ENCODE results near the gene MAP3K7. TPM values are rescaled to one million over a fixed set of nuclear protein-coding genes. Genes with fewer than 3 reads are reported as not detected.

Gene MAP3K7
- total and polyA plus RNA-seq, 2 of the 4 experiments (the other 2 are of a cell fraction) = 26.5 to 29.9 TPM

- no CpG with 5 or more reads among the region's 3 CpGs for WGBS, 2 experiments (ENCODE audit: extremely low coverage in 2 of 2, insufficient read length in 1 of 2)
- Histone ChIP-seq H2BK5ac (ENCODE audit: low read depth, low read length, poor library complexity, severe bottlenecking) (no peak overlapping the region), H2AK9ac (replicated peaks; ENCODE audit: low read depth, low read length, poor library complexity) (no peak overlapping the region), H2BK20ac (ENCODE audit: low read depth, low read length) (no peak overlapping the region), H3K4me1 (ENCODE audit: control insufficient read depth, insufficient read depth, low read length) (no peaks in the 10 kb centered on the region), H3K4me2 (ENCODE audit: low read depth, low read length) (no peak overlapping the region), H3K9me1 (ENCODE audit: insufficient read depth, low read length) (no peaks in the 10 kb centered on the region), H2BK15ac (ENCODE audit: low read depth, low read length) (no peak overlapping the region), H4K8ac (ENCODE audit: low read depth in 2 of 2, low read length in 2 of 2) (no peak overlapping the region), H3K27ac (ENCODE audit: insufficient read depth, low read length) (no peak overlapping the region), H4K20me1 (ENCODE audit: insufficient read depth, low read length) (no peaks in the 10 kb centered on the region), H3K36me3 (ENCODE audit: control insufficient read depth, insufficient read depth, low read length) (peaks cover 17% of the 10 kb centered on the region), H3K56ac (ENCODE audit: extremely low read depth, insufficient read depth, low read length) (no peak overlapping the region), H3K9me3 (ENCODE audit: control insufficient read depth, insufficient read depth, low read length) (no peaks in the 10 kb centered on the region), H3K18ac (ENCODE audit: low read depth, low read length) (no peak overlapping the region), H3K23ac (ENCODE audit: low read depth, low read length) (no peak overlapping the region), H3K14ac (replicated peaks; ENCODE audit: low read depth, low read length) (no peak overlapping the region), H2AFZ (replicated peaks; ENCODE audit: low read length, poor library complexity) (no peak overlapping the region), H3K4me3 (ENCODE audit: insufficient read depth, low read depth, low read length) (no peak overlapping the region), H3K27me3 (ENCODE audit: control insufficient read depth, insufficient read depth, low read length) (no peaks in the 10 kb centered on the region), H3K79me1 (ENCODE audit: low read depth in 1 of 2, low read length in 2 of 2) (0 out of 4 replicates have a peak, but pooled peaks cover 0 to 8% of the 10 kb centered on the region in 2 experiments), H4K91ac (ENCODE audit: insufficient read depth, low read depth, low read length) (no peak overlapping the region), H3K4ac (ENCODE audit: low read depth, low read length) (no peak overlapping the region), H3K9ac (ENCODE audit: low read depth, low read length) (no peak overlapping the region), H2BK120ac (ENCODE audit: low read depth, low read length) (no peak overlapping the region), H4K5ac (ENCODE audit: low read depth, low read length) (no peak overlapping the region), H2AK5ac (ENCODE audit: low read depth, low read length) (no peak overlapping the region)
- no TSS peak for BruUV-seq (replicated peaks)
- dilution Hi-C loops (cut with HindIII; ENCODE audit: low sequenced_read_pairs, unreplicated experiment) (no loop called here), in situ Hi-C loops (cut with MboI; ENCODE audit: low sequenced_read_pairs) (no loop called here), intact Hi-C loops (cut with micrococcal nuclease) (no loop called here)
- TF ChIP-seq CTCF (conservative IDR thresholded peaks at IDR 0.05; ENCODE audit: low read depth, low read length) (no peak), MAZ (IDR thresholded peaks at IDR 0.05; ENCODE audit: borderline replicate concordance, low read depth, low read length) (no peak), RCOR1 (IDR thresholded peaks at IDR 0.05; ENCODE audit: insufficient replicate concordance, low read length) (no peak), SMC3 (IDR thresholded peaks at IDR 0.05; ENCODE audit: low read depth, low read length) (no peak), USF2 (IDR thresholded peaks at IDR 0.05; ENCODE audit: low read depth, low read length) (no peak), BHLHE40 (IDR thresholded peaks at IDR 0.05; ENCODE audit: low read depth, low read length) (no peak), POLR2A (IDR thresholded peaks at IDR 0.05; ENCODE audit: low read depth, low read length) (no peak), RAD21 (IDR thresholded peaks at IDR 0.05; ENCODE audit: low read length) (no peak), CEBPB (IDR thresholded peaks at IDR 0.05; ENCODE audit: low read depth, low read length) (no peak), MAFK (IDR thresholded peaks at IDR 0.05; ENCODE audit: low read depth, low read length) (no peak), MXI1 (IDR thresholded peaks at IDR 0.05; ENCODE audit: borderline replicate concordance, low read depth, low read length) (no peak), CHD1 (IDR thresholded peaks at IDR 0.05; ENCODE audit: low read depth, low read length) (no peak)
- POLR2A ChIA-PET (ENCODE audit: unreplicated experiment) = no interaction called here
- DNase-seq (no peak), ATAC-seq (ENCODE audit: low read depth) (no peak)
- CTCF ChIA-PET = no interaction called here
These were observed 45.7 kb downstream of the MAP3K7 start for GRCh38 chr6:90541221-90541620.
